SK-N-SH treated with all-trans-retinoic acid at 6 μM for 48 hours (cell line): ENCODE measurements around the gene ULK4.

Source experiments
- BACH2 ChIP-seq: fragments of 250-450 bp; sonication (Bioruptor Pico); IDR thresholded peaks from 2 replicates; pipeline ENCODE4 v1.9.0; 2021; ENCODE audit warnings: mild to moderate bottlenecking, borderline replicate concordance
- ESRRG ChIP-seq: fragments of 250-450 bp; sonication (Bioruptor Pico); IDR thresholded peaks from 2 replicates; pipeline ENCODE4 v1.6.1; 2021; ENCODE audit warnings: mild to moderate bottlenecking
- OSR1 ChIP-seq: fragments of 250-450 bp; sonication (Bioruptor Pico); IDR thresholded peaks from 2 replicates; pipeline ENCODE4 v1.8.0; 2022; ENCODE audit warnings: moderate library complexity, mild to moderate bottlenecking, inconsistent platforms

GRCh38 chr3:41847679-41848078 is 114.2 kb downstream of the ULK4 start:
- TF ChIP-seq BACH2 (CRISPR knock-in tag) (no peak), OSR1 (no peak), ESRRG (no peak)
